Ammon's horn (tissue), 1 donor: ENCODE data around the gene SCYL2.

Experiments used
- DNase-seq: peaks from one replicate; pipeline ENCODE4 v3.0.0-alpha.2; 2016; ENCODE audit warnings: low spot score

The SCYL2 gene

DNA sequence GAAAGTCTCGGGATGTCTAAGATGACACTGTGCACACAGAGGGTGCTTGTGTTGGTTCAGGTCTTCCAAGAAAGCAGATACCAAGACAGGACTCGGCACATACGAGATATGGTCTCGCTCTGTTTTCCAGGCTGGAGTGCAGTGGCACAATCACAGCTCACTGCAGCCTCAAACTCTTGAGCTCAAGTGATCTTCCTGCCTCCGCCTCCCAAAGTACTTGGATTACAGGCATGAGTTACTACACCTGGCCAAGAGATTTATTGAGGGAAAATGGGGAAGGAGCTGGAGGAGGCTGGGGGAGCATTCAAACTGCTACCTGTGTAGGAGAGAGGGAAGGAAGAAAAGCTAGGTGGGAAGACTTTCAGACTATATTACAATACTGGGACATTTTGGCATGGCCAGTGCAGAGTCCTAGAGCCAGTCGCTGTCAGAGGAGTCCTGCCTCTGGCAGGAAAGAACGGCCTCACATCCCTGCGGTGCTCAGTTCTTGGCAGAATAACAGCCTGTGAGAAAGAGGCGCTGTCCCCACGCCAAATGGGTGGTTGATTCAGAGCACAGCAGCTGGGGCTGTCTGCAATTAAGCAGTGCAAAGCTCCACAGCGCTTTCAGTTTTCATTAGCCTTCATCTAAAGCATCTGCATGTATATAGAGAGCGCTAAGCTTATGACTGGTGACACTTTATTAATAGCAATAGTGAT is 108.2 kb downstream of the SCYL2 start:
- peak; percentile 91 for DNase-seq

DNA sequence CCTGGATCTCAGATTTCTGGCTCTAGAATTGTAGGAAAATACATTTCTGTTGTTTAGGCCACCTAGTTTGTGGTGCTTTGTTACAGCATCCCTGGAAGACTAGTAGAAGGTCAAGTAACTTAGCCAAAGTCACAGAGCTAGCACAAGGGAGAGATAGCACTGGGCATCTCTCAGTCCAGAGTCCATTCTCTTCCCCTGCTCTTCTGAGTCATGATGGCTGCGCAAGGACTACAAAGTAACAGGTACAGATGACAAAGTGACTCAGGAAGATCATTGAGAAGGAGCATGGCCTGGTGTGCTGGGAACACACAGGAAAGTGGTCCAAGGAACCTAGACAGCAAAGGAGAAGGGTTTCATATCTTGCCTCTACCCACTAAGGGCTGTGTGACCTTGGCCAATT is 109.2 kb downstream of the SCYL2 start:
- DNase-seq, result no peak

DNA sequence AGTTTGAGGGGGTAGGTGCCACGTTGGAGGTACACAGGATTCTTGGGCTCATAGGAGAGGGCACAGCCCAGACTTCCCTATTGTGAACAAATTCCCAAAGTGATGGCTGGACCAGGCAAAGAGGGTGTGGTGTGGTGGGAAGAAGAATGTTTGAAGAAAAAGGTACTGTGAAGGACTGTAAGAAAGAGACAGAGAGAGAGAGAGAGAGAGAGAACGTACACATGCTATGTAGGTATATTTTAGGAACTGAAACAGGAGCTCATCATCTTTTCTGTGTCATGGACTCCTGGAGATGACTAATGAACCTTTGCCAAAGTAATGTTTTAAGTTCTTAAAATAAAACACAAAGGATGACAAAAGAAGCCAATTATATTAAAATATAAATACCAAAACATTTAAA is 114.4 kb downstream of the SCYL2 start:
- no peak for DNase-seq

DNA sequence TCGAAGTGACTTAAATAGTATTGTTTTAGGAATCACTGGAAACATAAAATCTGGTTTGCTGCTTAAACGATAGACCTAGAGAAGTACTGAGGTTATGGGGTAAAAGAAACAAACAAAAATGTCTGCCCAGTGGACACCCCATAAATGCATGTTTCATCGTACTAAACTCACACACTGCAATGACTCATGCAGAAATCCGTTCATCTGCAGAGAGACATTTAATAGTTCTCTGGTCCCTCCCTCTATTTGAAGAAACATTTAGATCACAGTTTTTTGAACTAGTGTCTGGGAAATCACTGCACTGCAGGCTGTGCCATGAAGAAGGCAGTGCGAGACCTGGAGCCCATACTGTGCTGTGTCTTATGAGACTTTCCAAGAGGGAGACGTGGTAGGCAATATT is 115.4 kb downstream of the SCYL2 start:
- no peak for DNase-seq

DNA sequence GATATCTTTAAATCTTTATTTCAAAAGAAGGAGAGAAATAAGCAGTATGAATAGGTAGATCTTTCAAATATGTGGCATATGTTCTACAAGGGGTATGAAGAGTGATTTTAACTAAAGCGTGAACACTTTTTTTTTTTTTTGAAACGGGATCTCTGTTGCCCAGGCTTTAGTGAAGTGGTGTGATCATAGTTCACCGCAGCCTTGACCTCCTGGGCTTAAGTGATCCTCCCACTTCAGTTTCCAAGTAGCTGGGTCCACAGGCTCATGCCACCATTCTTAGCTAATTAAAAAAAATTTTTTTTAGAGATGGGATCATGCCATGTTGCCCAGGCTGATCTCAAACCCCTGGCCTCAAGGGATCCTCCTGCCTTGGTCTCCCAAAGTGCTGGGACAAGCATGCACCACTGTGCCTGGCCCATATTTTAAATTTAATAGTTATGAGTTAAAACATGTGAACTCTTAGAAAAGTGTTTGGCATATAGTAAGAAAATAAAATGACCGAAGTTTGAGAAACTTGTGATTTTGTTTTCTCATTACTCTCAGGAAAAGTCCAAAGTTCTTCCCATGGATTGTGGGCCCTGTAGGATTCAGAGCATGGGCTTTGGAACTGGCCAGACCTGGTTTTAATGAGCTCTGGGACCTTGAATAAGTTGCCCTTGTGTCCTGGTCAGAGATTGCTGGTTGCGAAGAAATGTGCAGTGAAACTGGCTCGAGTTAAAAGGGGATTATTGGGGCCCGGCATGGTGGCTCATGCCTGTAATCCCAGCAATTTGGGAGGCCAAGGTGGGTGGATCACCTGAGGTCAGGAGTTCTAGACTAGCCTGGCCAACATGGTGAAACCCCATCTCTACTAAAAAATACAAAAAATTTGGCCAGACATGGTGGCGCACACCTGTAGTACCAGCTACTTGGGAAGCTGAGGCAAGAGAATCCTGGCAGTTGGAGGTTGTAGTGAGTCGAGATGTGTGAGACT is 116.9 kb downstream of the SCYL2 start:
- DNase-seq, result no peak

DNA sequence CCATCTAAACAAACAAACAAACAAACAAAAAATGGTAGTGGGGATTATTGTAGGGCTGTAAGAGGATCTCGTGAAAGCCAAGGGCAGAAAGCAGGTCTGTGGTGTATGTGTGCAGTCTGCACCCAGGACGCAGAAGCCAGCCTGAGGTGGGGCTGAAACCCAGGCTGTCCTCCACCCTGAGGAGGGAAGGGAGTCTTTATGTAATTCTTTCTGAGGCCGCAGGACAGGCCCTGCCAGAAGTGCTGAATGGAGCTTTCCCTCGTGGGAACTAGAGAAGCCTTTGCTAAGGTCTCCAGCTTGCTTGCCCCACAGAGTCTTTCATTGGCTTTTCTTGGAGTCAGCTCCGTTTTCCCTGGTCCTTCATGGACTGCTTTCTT is 117.6 kb downstream of the SCYL2 start:
- DNase-seq, result no peak

DNA sequence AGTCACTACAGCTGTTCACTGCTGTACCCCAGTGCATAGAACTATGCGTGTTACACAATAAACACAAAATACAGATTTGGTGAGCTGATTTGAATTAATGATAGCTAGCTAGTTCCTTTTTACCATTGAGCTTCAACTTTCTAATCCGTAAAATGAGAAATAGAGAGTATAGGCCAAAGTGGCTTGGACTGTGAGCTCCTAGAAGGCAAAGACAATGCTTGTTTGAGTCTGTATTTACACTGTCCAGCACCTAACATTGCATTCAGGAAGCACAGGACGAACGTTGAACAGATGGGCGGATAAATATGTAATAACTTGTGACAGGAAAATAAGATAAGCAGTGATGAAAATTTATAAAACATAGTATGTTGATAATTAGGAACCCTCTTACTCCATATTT is 121.4 kb downstream of the SCYL2 start:
- DNase-seq, result no peak
